Measurements from ENCODE around the gene DYDC2.
"Not testable (repeated sequence)": the region's sequence is repeated elsewhere in the genome, so short reads cannot be mapped to it uniquely, and the experiment has no call there.

DYDC2 gene

GRCh38 chr10:80411681-80412220 is 55.2 kb downstream of the DYDC2 start:
- in situ Hi-C loops (cut with MboI; ENCODE audit: low sequenced_read_pairs) = no loop called here

GRCh38 chr10:80412486-80412885 is 55.9 kb downstream of the DYDC2 start:
- in situ Hi-C loops (cut with MboI; ENCODE audit: low sequenced_read_pairs) = no loop called here

- in situ Hi-C loops (cut with MboI; ENCODE audit: low sequenced_read_pairs) = no loop called here
These were observed 56.9 kb downstream of the DYDC2 start for GRCh38 chr10:80413271-80413996.

DNA sequence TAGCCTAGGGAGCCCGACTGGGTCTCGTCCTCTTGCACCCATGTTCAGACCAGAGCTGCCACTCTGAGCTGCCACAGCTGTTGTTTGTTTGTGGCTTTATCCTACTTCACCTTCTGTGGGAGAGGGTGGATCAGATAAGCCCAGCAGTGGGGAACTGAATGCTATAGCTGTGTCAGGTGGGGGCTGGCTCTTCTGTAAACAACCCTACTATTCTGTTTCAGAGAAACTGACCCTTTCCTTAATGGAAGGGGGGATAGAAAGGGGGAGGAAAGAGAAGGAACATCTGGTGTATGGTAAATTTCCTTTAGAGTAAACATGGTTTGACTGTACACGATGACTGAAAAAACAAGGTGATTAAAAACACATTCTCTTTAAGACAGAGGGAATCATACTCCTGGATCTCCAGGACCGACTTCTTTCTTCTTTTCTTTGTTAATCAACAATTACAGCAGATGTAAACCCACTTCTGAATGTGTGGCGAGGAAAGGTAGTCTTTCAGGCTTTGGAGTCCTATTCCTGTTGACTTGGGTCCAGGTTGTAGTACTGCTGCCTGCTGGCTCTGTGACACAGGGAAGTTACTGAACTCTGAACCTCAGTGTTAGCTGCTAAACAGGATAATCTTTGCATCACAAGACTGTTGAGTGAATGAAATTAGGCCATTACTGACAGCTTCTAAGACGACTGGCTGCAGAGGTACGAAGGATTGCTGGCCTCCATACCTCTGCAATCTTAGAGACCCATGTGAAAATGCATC is 57.7 kb downstream of the DYDC2 start:
- in situ Hi-C loops (cut with MboI; ENCODE audit: low sequenced_read_pairs) = no loop called here

GRCh38 chr10:80415734-80416478 is 59.3 kb downstream of the DYDC2 start:
- in situ Hi-C loops (cut with MboI; ENCODE audit: low sequenced_read_pairs) = no loop called here

GRCh38 chr10:80416479-80417098 is 60.0 kb downstream of the DYDC2 start:
- in situ Hi-C loops (cut with MboI; ENCODE audit: low sequenced_read_pairs) = no loop called here

DNA sequence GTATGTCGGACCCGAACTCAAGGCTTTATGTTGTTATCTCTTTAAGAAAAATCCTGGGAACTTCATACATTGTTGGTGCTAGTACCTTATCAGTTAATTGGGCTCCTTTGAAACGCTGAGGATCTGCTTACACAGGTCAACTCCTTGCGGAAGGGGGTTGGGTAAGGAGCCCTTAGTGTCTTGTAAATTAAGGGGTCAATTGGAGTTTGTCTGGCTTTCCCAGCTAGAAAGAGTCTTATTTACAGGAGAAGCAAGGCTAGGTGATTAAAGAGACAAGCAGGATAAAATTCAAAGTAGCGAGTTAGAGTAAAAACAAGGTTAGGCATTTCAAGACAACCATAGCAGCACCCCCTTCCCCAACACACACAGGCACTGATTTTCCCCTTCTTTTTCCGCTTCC is 60.7 kb downstream of the DYDC2 start:
- in situ Hi-C loops (cut with MboI; ENCODE audit: low sequenced_read_pairs) = not testable (repeated sequence)
